Omental fat pad (tissue), 4 donors: ENCODE data around the gene GPHN. TPM values are rescaled to one million over a fixed set of nuclear protein-coding genes. Genes with fewer than 3 reads are reported as not detected.

Experiments used
- ATAC-seq: fragments of 150-250 bp; one replicate; pipeline ENCODE4 v1.9.1; 2016; ENCODE audit warnings: mild to moderate bottlenecking, moderate library complexity; ENCODE audit not compliant: low FRiP score
- DNase-seq: peaks from one replicate; pipeline ENCODE4 v3.0.0-alpha.2; 2019; ENCODE audit warnings: low spot score
- total RNA-seq, 4 donors: library from RNA; depleted of rRNA; stranded (reverse); fragments of >200 nt; gene quantifications; one replicate each; pipeline ENCODE4 v1.1.0, GENCODE V29; 2016
- TF ChIP-seq, protein P1 (sequence below), 3 donors: fragments of 450-650 bp; IDR thresholded peaks; one replicate each; pipeline ENCODE4 v1.5.1; 2016 to 2017; ENCODE audit warnings: antibody characterized with exemption in 3 of 3, mild to moderate bottlenecking in 3 of 3, moderate library complexity in 2 of 3

Gene GPHN
- total RNA-seq, 4 donors from 2014 or later = 8.0 to 27.6 (median 18.7) TPM

DNA sequence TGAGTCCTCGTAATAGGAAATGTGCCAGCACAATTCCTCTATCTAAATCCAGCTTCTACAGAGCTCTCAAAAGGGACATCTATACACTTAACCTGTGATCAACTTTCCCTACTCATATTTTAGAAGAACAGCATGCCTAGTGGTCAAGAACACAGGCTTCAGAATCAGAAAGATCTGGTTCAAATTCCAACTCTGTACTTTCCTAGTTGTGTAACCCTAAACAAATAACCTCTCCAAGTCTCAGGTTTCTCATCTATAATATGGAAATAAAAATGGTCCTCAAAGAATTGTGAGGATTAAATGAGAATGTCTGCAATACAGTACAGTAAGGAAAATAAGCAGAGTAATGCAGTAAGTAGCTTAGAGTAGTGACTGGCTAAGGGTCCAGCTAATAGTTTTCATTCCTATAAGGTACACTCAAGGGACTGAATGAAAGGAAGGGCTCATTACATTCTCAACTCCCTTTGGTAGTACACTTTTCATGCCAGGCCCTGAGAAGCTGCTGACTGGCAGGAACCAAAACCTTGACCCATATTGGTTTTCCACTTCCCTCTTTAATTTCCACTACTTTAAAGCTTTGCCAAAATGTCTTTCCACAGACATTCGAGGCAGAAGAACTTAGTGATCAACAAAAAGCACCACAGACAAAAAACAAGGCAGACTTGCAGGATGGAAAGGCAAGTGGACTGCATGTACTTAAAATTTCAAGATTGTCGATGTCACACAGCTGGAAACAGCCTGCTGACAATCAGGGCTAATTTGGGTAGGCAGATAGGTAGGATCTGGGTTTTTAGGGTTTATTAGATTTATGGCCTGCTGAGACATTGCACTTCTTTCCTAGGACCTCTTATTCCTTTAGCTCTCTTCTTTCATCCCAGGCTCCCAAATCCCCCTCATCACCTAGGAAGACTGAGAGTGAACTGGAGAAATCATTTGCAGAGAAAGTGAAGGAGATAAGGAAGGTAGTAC is 17.5 kb upstream of the GPHN start:
- ATAC-seq (no peak), DNase-seq (no peak)
- TF ChIP-seq, protein P1, sequence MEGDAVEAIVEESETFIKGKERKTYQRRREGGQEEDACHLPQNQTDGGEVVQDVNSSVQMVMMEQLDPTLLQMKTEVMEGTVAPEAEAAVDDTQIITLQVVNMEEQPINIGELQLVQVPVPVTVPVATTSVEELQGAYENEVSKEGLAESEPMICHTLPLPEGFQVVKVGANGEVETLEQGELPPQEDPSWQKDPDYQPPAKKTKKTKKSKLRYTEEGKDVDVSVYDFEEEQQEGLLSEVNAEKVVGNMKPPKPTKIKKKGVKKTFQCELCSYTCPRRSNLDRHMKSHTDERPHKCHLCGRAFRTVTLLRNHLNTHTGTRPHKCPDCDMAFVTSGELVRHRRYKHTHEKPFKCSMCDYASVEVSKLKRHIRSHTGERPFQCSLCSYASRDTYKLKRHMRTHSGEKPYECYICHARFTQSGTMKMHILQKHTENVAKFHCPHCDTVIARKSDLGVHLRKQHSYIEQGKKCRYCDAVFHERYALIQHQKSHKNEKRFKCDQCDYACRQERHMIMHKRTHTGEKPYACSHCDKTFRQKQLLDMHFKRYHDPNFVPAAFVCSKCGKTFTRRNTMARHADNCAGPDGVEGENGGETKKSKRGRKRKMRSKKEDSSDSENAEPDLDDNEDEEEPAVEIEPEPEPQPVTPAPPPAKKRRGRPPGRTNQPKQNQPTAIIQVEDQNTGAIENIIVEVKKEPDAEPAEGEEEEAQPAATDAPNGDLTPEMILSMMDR (IDR thresholded peaks at IDR 0.05) = no peak

DNA sequence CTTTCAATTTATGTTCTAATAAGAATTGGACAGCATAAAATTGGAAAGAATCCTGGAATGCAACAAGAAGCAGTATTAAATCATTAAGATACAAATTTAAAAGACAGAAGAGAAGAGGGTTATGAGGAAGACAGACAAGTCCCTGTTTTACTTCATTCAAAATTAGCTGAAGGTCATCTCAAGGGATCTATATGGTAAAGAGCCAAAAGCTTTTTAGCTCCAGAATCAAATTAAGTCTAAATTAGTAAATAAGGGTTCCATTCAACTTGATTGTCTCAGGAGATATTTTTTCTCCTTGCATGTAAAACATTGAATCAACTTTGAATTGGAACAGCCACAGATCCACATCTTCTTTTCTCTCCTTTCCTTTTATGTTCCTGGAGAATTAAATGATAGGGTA is 14.2 kb upstream of the GPHN start:
- ATAC-seq = no peak
- no peak for DNase-seq

DNA sequence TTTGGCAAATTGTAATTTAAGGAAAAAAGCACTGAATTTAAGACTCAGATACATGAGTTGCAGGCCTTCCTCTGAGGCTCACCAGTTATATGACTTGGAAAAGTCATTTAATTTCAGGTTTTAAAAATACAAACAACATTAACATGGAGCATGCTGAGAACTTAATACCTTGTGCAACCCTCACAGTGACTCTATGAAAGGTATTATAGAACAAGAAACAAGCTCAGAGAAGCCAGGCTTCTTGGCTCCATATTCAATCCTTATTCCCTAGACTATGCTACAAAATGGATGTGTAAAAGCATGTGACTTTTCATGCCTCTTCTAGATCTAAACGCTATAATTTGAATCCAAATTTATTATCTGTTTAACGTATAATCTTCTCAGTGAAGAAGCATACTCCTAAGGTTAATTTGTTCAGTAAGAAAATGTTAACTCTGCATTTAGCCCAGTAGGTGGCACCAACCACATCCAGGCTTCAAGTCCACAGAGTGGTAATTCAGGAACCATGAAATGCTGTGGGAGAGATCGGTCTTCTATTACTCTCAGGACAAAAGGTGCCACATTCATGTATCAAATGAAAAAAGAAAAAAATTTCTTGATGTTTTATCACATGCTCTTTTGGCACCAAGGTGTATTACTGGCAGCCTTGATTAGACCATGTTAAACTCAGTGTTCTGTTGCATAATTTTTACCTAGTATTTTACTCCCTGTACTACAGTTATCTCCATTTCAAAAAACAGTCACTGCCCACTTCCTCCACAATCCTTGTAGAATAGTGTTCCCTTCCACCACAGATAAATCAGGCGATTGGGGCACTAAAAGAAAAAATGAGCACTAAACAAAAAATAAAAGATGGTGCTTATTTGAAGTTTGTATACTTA is 12.5 kb upstream of the GPHN start:
- ATAC-seq (peak; percentile 91), DNase-seq (no peak)
- TF ChIP-seq, protein P1 (IDR thresholded peaks at IDR 0.05) = no peak

More for the DNA sequence above, 14.2 kb upstream of the GPHN start:
- TF ChIP-seq, protein P1 (IDR thresholded peaks at IDR 0.05) = no peak

GRCh38 chr14:66496188-66496807 is 11.6 kb upstream of the GPHN start:
- ATAC-seq = peak; percentile 83
- TF ChIP-seq, protein P1 (IDR thresholded peaks at IDR 0.05) = no peak

GRCh38 chr14:66496911-66497310 is 11.0 kb upstream of the GPHN start:
- TF ChIP-seq, protein P1 (IDR thresholded peaks at IDR 0.05) = no peak
- ATAC-seq (no peak), DNase-seq (no peak)

More at GRCh38 chr14:66496188-66496807, 11.6 kb upstream of the GPHN start:
- no peak for DNase-seq

DNA sequence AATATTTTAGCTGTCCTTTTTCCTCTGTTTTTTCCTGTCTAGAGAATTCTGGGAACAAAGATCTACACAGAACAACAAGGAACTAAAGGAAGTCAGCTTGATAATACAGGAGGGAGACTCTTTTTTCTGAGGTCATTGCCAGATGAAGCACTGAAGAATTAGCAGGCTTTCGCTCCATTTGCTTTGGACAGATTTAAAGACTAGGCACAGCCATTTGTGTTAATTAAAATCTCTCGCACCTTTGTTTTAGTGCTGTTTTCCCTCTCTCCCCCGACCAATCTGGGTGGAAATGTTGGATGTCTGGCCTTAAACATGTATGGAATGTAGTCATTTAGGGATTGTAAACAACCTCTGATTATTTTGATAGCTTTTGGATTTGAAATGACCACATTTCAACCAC is 9.6 kb upstream of the GPHN start:
- DNase-seq = no peak
- ATAC-seq = no peak
- TF ChIP-seq, protein P1 (IDR thresholded peaks at IDR 0.05) = no peak
